ENCODE results near the gene ASF1A.
A peak's percentile ranks its signal among the peaks of the same experiment; 100 is the strongest.

ASF1A gene

DNA sequence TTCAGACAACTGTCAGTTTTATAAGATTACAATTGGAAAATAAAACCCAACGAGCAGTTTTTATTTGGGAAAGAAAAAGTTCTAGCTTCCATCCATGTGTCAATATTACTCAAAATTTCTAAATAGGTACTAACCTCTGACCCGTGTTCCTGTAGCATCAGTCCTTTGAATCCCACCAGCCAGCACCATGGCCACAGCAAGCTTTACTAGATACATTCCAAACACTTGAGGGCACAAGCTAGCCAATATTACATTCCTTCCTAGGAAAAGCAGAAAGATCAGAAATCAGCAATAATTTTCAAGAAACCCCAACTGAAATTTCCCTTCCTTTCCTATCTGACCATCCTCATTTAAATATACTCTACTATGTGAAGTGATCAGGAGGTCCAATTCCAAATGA is 19.2 kb downstream of the ASF1A start:
- DNase-seq (ENCODE audit: low spot score) = no peak

DNA sequence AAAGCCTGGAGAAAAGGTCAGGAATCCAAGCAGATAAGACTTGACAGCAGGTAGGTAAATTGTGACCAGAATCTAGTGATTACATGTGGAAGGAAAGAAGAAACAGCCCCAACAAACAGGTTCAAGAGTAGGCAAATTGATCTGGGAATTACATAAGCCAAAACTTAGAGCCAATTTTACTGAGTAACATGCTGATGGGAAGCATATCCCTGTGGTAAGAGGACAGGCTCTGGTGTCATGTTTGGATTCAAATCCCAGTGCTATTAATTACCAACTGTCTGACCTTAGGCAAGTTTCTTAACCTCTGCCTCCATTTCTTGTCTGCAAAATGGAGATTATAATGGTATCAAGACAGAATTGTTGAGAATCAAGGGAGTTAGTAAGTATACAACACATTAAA is 20.6 kb downstream of the ASF1A start:
- DNase-seq (ENCODE audit: low spot score) = no peak

DNA sequence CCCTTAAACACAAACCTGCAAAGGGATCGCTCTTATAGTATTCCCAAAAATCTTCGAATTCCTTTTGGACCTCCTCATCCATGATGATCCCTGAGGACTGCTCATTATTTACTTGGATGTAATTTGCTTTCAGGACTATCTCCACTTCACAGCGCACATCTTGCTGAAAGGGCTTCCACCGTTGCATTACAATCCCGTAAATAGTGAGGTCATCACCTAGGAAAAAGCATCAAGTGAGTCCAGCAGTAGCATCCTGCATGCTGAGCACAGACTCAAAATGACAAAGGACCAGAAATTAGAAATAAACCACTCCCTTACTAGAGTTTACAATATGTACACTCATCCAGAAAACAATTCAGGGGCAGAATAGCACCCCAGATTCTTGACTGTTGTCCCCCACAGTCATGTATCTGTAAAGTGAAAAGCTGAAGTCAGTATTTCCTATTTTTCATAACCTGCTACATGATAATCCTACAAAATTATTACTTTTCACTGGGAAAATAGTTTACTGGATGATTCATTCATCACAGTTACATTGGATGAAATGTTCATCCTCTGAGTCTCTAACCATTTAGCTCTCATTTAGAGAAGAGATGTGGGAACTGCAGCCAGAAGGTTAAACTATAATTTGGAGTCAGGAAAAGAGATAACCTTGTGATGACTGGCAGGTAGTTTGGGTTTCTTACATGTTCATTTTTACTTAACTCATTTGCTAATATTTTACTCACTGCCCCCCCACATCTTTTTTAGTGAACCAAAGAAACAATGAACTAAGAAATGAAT is 23.8 kb downstream of the ASF1A start:
- DNase-seq (ENCODE audit: low spot score) = no peak

DNA sequence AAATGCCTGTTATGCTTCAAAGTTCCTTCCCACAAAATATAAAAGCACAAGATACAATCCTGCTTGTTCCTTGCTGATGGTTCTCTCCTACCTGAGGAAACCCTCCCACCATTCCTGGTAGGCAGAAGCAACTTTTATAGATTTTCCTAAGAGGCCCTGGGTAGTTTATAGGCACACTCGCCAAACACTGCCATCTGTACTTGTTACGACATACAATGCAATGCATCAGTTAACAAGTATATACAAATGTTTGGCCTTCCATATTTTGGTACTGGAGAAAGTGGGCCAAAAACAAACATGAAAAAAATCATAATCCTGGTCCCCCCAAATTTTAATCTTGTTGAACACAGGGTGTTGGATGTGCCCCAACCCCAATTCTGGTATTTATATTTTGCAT is 24.4 kb downstream of the ASF1A start:
- DNase-seq (ENCODE audit: low spot score) = no peak

DNA sequence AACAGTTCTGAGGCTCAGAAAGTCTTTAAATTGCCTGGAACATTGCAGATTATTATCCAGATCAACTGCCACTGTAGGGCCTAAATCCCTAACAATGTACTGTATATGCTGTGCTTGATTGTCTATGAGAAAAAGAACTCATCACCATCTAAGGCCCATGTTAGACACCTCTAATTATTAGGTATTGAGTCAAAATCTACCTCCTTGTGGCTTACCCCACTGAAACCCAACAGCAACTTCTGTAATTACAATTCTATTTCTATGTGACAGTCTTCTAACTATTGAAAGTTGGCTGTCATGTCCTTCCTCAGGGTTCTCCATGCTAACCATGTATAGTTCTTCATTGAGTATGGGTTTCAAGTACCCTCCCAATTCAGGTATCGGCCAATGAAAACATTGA is 27.1 kb downstream of the ASF1A start:
- no peak for DNase-seq (ENCODE audit: low spot score)

DNA sequence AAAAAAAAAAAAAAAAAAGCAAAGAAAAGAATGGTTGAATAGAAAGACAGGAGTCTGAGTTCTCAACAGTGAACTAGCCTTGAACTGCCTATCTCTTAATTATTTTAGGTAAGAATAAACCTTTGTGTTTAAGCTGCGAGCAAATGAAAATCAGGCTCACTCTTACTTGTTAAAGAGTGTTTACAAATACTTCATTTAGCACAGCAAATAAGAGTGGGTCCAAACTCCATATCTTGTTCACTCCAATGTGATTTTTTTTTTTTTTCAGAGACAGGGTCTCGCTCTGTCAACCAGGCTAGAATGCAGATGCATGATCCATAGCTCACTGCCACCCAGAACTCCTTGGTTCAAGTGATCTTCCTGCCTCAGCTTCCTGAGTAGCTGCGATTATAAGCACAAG is 29.1 kb downstream of the ASF1A start:
- DNase-seq (ENCODE audit: low spot score) = no peak

DNA sequence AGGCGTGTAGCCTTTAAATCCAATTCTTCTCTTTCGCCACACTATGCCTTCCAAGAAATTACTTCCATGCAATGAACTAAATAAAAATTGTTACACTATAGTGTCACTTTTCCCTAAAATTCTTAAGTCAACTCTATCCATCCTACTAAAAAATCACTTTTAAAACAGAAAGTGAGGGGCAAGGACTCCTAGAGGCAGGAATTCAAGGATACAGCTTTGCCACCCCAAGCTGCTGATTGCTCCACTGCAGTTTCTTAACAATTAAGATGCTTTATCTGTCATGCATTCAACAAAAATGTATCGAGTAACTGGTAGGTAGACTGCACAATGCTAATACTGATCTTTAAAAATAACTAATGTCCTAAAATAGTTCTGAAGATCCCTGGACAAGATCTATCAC is 36.7 kb downstream of the ASF1A start:
- no peak for DNase-seq (ENCODE audit: low spot score)

DNA sequence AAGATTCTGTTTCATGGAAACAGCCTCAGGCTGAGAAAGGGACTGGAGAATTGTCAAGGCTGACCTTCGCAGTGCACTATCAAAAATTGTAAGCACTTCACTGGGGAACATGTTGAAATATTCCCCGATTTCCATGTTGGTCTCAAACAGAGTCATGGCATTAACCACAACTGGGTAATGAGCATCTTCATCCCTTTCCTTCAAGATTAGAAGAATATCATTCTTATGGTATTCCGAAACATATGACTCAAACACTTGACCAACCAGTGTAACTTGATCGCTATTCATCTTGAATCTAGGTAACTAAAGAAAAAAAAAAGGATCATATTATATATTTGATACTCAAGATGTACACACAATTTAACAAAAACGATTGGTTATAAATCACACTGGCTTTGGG is 37.5 kb downstream of the ASF1A start:
- DNase-seq (ENCODE audit: low spot score) = no peak

DNA sequence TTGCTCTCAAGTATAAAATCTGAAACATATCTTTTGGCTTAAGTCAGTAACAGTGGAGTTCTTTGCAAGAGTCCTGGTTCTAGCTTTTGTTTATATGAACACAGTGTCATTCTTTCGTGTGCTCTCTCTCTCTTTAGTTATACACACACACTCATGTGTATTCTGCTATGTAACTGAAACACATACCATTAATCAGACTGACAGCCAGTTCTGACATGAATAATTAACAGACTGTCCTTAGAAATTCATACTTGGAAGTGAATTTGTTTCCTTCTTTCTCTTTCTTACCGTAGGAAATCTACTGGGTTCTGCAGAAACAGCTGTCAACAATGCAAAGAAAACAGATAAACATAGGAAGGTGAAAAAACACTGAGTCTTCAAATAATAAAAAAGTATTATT is 38.5 kb downstream of the ASF1A start:
- DNase-seq (ENCODE audit: low spot score) = no peak

DNA sequence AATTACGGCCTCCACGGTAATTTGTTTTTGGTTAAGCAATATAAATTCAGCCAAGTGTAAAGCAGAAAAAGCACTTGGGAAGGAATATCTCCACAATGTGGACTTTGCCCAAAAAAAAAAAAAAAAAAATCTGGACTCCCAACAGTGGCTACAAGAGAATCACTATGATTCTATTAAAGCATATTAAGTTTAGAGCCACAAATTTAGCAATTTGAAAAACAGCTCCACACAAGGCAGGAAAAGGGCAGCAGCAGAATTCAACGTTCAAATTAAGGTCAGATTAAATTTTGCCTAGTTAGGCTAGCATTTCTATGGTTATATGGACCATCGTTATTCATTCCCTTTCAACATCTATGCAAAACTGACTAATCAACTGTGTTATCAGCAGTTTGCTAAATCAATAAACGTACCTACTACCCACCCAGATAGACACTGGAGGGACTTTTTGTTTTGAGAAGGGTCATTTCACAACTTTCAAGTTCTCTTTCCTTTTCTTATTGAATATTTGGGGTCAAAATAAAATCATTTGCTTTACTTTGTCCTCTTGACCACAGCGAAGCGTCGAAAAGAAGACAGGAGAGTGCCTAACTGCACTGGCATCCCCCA is 40.0 kb downstream of the ASF1A start:
- DNase-seq (ENCODE audit: low spot score) = no peak

DNA sequence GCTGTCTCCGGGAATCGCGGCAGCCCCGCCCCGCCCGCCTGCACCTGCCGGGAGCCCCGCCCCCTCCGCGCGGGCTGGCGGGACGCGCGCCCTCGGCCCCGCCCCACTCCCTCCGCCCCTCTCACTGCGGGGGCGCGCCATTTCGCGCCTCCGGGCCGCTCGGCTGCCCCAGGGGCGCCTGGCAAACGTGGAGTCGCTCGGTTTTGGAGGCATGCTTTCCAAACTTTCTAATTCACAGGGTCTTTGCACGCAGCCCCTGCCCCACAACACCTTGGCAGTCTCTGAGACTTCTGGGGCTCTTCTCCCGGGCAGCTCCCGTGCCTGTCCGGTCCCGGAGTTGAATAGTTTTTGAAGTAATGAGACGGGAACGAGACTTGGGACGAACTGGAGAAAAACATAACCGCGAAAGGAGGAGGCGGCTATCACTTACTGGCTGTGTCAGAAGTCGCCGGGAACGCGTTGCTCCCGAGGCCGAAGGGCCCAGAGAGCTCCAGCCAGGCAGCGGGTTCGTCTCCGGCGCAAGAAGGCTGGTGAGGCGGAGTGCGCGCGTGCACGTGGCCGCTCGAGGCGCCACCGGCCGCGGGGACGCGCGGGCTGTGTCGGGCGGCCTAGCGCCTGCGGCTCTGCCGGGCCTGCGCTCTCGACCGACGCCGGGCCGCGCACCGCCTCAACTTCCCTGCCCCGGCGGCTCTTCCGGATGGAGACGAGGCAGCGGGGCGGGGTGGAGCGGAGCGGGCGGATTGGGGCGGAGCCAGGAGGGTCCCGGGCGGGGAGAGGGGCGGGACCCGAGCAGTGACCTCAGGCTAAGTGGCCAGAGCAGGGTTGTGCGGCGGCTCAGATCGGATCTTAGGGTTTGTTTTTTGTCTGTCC is 40.7 kb downstream of the ASF1A start, which contains the start of gene MCM9:
TSS of gene MCM9 (minus strand) at position 699 of the 870 bp plus-strand sequence. CDS start 3,436 bp downstream, outside the sequence.
- peak; percentile 82 for DNase-seq (ENCODE audit: low spot score)

DNA sequence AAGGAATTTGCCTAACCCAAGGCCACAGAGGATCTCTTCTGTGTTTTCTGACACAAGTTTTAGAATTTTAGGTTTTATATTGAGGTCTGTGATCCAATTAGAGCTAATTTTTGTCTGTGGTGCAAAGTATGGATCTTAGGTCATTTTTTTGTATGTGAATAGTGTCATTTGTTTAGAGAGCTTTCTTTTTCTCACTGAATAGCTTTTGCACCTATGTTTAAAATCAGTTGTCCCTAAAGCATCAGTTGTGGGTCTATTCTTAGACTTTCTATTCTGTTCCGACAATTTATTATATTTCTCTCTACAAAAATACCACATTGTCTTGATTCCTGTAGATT is 41.3 kb downstream of the ASF1A start:
- no peak for DNase-seq (ENCODE audit: low spot score)

DNA sequence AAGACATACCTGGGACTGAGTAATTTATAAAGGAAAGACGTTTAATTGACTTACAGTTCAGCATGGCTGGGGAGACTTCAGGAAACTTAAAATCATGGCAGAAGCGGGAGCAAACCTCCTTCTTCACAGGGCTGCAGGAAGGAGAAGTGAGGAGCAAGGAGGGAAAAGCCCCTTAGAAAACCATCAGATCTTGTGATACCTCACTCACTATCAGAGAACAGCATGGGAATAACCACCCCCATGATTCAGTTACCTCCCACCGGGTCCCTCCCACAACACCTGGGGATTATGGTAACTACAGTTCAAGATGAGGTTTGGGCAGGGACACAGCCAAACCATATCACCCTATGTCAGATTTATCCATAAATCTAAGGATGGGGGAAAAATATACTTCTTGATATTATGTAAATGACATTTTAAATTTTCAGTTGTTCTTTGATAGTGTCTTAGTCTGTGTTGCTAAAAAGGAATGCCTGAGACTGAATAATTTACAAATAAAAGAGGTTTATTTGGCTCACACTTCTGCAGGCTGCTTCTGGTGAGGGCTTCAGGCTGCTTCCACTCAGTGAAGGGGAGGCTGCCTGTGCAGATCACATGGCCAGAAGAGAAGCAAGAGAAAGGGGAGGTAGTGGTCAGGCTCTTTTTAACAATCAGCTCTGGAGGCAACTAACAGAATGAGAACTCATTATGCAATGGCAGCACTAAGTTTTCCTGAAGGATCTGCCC is 42.2 kb downstream of the ASF1A start:
- DNase-seq (ENCODE audit: low spot score) = no peak

DNA sequence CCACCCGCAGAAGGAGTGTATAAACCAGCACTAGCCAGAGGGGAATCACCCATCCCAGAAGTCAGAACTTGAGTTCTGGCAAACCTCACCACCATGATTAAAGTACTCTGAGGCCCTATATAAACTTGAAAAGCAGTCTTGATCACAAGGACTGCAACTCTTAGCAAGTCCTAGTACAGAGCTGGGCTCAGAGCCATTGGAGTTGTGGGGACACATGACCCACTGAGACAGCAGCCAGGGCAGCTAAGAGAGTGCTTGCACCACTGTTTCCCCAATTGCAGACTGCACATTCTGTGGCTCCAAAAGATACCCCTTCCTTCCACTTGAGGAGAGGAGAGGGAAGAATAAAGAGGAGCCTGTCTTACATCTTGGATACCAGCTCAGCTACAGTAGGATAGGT is 45.7 kb downstream of the ASF1A start:
- DNase-seq (ENCODE audit: low spot score) = no peak

DNA sequence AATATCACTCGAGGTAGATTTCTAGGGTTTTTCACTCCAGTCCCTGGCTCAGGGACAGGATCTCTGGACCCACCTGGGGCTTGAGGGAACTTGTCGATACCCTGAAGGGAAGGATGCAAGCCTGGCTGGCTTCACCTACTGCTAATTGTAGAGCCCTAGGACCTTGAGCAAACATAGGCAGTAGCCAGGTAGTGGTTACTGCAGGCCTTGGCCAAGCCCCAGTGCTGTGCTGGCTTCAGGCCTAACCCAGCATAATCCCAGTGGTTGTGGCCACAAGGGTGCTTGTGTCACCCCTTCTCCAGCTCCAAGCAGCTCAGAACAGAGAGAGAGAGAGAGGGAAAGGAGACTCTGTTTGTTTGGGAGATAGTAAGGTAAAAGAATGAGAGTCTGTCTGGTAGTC is 46.8 kb downstream of the ASF1A start:
- DNase-seq (ENCODE audit: low spot score) = no peak

DNA sequence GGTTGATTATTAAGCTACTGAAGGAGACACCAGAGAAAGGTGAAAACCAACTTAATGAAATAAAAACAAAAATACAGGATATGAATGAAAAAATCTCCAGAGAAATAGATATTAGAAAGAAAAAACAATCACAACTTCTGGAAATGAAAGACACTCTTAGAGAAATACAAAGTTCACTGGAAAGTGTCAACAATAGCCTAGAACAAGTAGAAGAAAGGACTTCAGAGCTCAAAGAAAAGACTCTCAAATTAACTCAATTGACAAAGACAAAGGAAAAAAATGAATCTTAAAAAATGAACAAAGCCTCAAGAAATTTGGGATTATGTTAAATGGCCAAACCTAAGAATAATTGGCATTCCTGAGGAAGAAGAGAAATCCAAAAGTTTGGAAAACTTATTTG is 51.3 kb downstream of the ASF1A start:
- DNase-seq (ENCODE audit: low spot score) = no peak

DNA sequence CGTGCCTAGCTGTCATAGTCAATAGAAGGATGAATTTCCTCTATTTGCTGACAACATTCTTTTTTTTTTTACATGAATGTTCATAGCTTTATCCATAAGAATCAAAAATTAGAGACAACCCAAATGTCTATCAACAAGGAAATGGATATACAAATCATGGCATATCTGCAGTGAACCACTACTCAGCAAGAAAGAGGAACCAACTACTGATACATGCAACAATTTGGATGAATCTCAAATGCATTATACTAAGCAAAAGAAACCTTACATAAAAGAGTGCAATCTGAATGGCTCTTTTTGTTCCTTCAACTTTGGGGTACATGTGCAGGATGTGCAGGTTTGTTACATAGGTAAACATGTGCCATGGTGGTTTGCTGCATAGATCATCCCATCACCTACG is 58.7 kb downstream of the ASF1A start:
- no peak for DNase-seq (ENCODE audit: low spot score)

DNA sequence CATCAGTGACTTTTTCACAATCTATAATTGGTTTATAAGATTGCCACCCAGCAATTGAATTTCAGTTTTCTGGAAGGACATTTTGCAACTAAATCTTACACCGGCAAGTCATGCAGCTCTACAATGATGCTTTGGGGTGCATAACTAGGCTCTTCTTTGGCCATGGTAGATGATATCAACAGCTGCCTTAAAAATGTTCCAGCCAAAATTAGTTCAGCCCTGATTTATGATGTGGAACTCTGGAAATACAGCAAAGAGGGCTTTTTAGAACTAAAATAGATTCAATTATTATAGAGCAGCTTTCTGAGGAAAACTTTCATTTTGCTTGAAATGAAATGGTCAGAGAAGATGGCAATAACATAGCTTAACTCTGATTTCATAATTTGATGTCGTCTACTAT is 59.4 kb downstream of the ASF1A start:
- no peak for DNase-seq (ENCODE audit: low spot score)
